NCI-H226 (cell line): ENCODE measurements around the gene HPS3.
"Not testable (repeated sequence)": the region's sequence is repeated elsewhere in the genome, so short reads cannot be mapped to it uniquely, and the experiment has no call there.

ENCODE experiments used
- DNase-seq: peaks from one replicate; pipeline ENCODE4 v3.0.0-alpha.2; 2015

HPS3 gene

GRCh38 chr3:149188494-149188893 is 59.1 kb downstream of the HPS3 start:
- DNase-seq, result no peak

- DNase-seq, result no peak
Measured at GRCh38 chr3:149195221-149195620, 65.8 kb downstream of the HPS3 start.

GRCh38 chr3:149196805-149197592 is 67.6 kb downstream of the HPS3 start:
- not testable (repeated sequence) for DNase-seq

GRCh38 chr3:149197669-149198068 is 68.2 kb downstream of the HPS3 start:
- no peak for DNase-seq

GRCh38 chr3:149198611-149199010 is 69.2 kb downstream of the HPS3 start:
- peak; percentile 29 for DNase-seq

GRCh38 chr3:149199474-149199873 is 70.0 kb downstream of the HPS3 start:
- DNase-seq, result peak; percentile 22

- DNase-seq, result no peak
Measured at GRCh38 chr3:149203758-149204157, 74.3 kb downstream of the HPS3 start.

- no peak for DNase-seq
Measured at GRCh38 chr3:149204390-149204991, 75.1 kb downstream of the HPS3 start.

GRCh38 chr3:149207475-149207874 is 78.0 kb downstream of the HPS3 start:
- DNase-seq, result no peak

GRCh38 chr3:149209431-149209830 is 80.0 kb downstream of the HPS3 start:
- no peak for DNase-seq

GRCh38 chr3:149212386-149212785 is 82.9 kb downstream of the HPS3 start:
- no peak for DNase-seq

GRCh38 chr3:149214702-149215101 is 85.3 kb downstream of the HPS3 start:
- DNase-seq, result no peak

GRCh38 chr3:149215515-149215914 is 86.1 kb downstream of the HPS3 start:
- no peak for DNase-seq

- peak; percentile 50 for DNase-seq
Measured at GRCh38 chr3:149216193-149216869, 86.9 kb downstream of the HPS3 start.

GRCh38 chr3:149217347-149217746 is 87.9 kb downstream of the HPS3 start:
- no peak for DNase-seq

- not testable (repeated sequence) for DNase-seq
Measured at GRCh38 chr3:149219380-149220121, 90.1 kb downstream of the HPS3 start.

GRCh38 chr3:149221783-149222517 is 92.5 kb downstream of the HPS3 start, which contains the start of gene CP:
CP (minus strand) TSS chr3:149221829; CDS start chr3:149221792, 37 bp downstream.
- DNase-seq, result no peak
